Astrocyte of the spinal cord (primary cell): ENCODE data around the gene HAO2.

ENCODE experiments used
- DNase-seq: peaks from one replicate; pipeline ENCODE4 v3.0.0; 2011; ENCODE audit warnings: low read depth, low spot score
- H3K4me3 ChIP-seq: 2 replicates; pipeline ENCODE4 v1.5.1; 2011; ENCODE audit warnings: low read depth, mild to moderate bottlenecking, low read length, moderate library complexity
- CTCF ChIP-seq: IDR thresholded peaks from 2 replicates; pipeline ENCODE4 v1.5.1; 2012; ENCODE audit warnings: low read depth, mild to moderate bottlenecking, low read length, inconsistent platforms
- in situ Hi-C: cut with HindIII; loops from 2 replicates; pipeline ENCODE4 v1.10.0; 2017; ENCODE audit warnings: low sequenced_read_pairs

HAO2 gene

GRCh38 chr1:119416006-119416640 lies 47.5 kb downstream of the HAO2 start:
- no peak for DNase-seq
- no peak overlapping the region for H3K4me3 ChIP-seq
- TF ChIP-seq CTCF, result no peak
- in situ Hi-C loops, result no loop called here

DNA sequence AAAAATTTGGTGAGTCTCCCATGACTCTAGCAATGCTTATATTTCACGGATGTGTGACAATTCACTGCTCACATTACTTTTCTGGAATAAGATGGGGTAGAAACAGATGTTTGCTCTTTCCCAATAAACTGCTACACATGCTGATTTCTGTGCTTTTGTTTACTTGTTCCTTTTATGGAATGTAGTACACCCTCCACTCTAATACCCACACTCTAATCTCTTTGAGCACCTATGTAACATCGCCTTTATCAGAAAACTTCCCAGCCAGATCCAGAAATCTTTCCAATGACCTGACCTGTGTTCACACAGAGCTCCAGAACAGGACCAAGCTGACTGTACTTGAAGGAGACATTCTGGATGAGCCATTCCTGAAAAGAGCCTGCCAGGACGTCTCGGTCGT lies 50.5 kb downstream of the HAO2 start:
- in situ Hi-C loops, result no loop called here
- no peak for TF ChIP-seq CTCF
- no peak for DNase-seq
- no peak overlapping the region for H3K4me3 ChIP-seq

GRCh38 chr1:119420638-119421037 lies 52.1 kb downstream of the HAO2 start:
- no peak overlapping the region for H3K4me3 ChIP-seq
- no peak for DNase-seq
- no peak for TF ChIP-seq CTCF
- in situ Hi-C loops, result no loop called here

- TF ChIP-seq CTCF, result no peak
Measured at GRCh38 chr1:119422631-119423030, 54.0 kb downstream of the HAO2 start.

DNA sequence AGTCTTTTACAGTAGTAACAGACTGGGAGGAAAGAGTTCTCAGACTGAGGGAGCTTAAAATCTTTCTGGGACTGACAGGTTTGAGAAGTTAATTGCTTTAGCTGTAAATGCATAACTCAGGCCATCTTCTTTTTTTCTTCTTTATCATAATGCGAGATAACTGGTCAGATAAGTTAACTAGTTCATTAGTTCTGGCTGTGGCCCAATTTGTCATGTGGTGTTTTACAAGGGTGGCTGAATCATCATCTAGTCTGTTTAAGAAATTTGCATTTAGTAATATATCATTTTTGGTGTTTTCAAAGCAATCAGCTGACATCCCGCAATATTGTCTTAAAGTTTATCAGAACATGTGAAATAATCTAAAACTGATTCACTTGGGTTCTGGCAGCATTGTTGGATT lies 60.4 kb downstream of the HAO2 start:
- no peak for TF ChIP-seq CTCF
- DNase-seq, result no peak
- in situ Hi-C loops, result no loop called here
- H3K4me3 ChIP-seq, result no peak overlapping the region

More at GRCh38 chr1:119422631-119423030, 54.0 kb downstream of the HAO2 start:
- DNase-seq, result no peak
- in situ Hi-C loops, result no loop called here
- no peak overlapping the region for H3K4me3 ChIP-seq

GRCh38 chr1:119429687-119430086 lies 61.1 kb downstream of the HAO2 start:
- in situ Hi-C loops, result no loop called here
- TF ChIP-seq CTCF, result no peak
- no peak for DNase-seq
- no peak overlapping the region for H3K4me3 ChIP-seq
